ENCODE data around the gene CDHR3. TPM values are rescaled to one million over a fixed set of nuclear protein-coding genes. Genes with fewer than 3 reads are reported as not detected.
"Not testable (repeated sequence)": the region's sequence is repeated elsewhere in the genome, so short reads cannot be mapped to it uniquely, and the experiment has no call there.

CDHR3 gene
- total RNA-seq, 1 experiment from 2014 or later = 8.7 TPM

GRCh38 chr7:106001886-106002285 lies 38.8 kb downstream of the CDHR3 start:
- Histone ChIP-seq H4K20me1 (ENCODE audit: insufficient read depth) (no peaks in the 10 kb centered on the region), H3K27me3 (ENCODE audit: insufficient read depth, low read depth) (peaks cover 3% of the 10 kb centered on the region; the same call in 1 of the 2 replicates), H2AFZ (no peak overlapping the region), H3K79me2 (ENCODE audit: low read depth) (no peaks in the 10 kb centered on the region), H3K4me3 (no peak overlapping the region), H3K27ac (no peak overlapping the region), H3K4me2 (no peak overlapping the region), H3K9me2 (ENCODE audit: insufficient read depth) (no peaks in the 10 kb centered on the region; the same call in 1 of the 2 replicates), H3K9me3 (ENCODE audit: insufficient read depth, low read depth) (no peaks in the 10 kb centered on the region; the same call in 1 of the 2 replicates), H3K4me1 (replicated peaks; ENCODE audit: insufficient read depth) (no peaks in the 10 kb centered on the region), H3K36me3 (ENCODE audit: low read depth) (no peaks in the 10 kb centered on the region), H3F3A (ENCODE audit: insufficient read depth, low read depth) (no peaks in the 10 kb centered on the region)
- DNase-seq = no peak
- BruUV-seq (replicated peaks) = no TSS peak
- intact Hi-C loops (cut with micrococcal nuclease; ENCODE audit: unreplicated experiment) = no loop called here
- ChIA-PET POLR2A (ENCODE audit: unreplicated experiment) (no interaction called here), CTCF (no interaction called here)
- TF ChIP-seq, protein P1, sequence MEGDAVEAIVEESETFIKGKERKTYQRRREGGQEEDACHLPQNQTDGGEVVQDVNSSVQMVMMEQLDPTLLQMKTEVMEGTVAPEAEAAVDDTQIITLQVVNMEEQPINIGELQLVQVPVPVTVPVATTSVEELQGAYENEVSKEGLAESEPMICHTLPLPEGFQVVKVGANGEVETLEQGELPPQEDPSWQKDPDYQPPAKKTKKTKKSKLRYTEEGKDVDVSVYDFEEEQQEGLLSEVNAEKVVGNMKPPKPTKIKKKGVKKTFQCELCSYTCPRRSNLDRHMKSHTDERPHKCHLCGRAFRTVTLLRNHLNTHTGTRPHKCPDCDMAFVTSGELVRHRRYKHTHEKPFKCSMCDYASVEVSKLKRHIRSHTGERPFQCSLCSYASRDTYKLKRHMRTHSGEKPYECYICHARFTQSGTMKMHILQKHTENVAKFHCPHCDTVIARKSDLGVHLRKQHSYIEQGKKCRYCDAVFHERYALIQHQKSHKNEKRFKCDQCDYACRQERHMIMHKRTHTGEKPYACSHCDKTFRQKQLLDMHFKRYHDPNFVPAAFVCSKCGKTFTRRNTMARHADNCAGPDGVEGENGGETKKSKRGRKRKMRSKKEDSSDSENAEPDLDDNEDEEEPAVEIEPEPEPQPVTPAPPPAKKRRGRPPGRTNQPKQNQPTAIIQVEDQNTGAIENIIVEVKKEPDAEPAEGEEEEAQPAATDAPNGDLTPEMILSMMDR (conservative IDR thresholded peaks at IDR 0.05) = no peak
- no peak for TF ChIP-seq EZH2 (IDR thresholded peaks at IDR 0.05; ENCODE audit: low read depth)

GRCh38 chr7:106003525-106004064 lies 40.5 kb downstream of the CDHR3 start:
- CTCF ChIA-PET = no interaction called here
- POLR2A ChIA-PET (ENCODE audit: unreplicated experiment) = no interaction called here
- no peak overlapping the region for H3K27ac ChIP-seq
- H3K4me3 ChIP-seq = no peak overlapping the region
- no peak overlapping the region for H3K4me2 ChIP-seq
- no peaks in the 10 kb centered on the region for H3K79me2 ChIP-seq (ENCODE audit: low read depth)
- H3F3A ChIP-seq (ENCODE audit: insufficient read depth, low read depth) = no peaks in the 10 kb centered on the region
- no peak for DNase-seq
- H3K9me3 ChIP-seq (ENCODE audit: insufficient read depth, low read depth) = no peaks in the 10 kb centered on the region; the same call in 1 of the 2 replicates
- intact Hi-C loops (cut with micrococcal nuclease; ENCODE audit: unreplicated experiment) = no loop called here
- H3K27me3 ChIP-seq (ENCODE audit: insufficient read depth, low read depth) = no peaks in the 10 kb centered on the region
- BruUV-seq (replicated peaks) = no TSS peak
- H3K9me2 ChIP-seq (ENCODE audit: insufficient read depth) = no peaks in the 10 kb centered on the region; the same call in 1 of the 2 replicates
- no peak overlapping the region for H2AFZ ChIP-seq
- H3K4me1 ChIP-seq (replicated peaks; ENCODE audit: insufficient read depth) = no peaks in the 10 kb centered on the region
- no peaks in the 10 kb centered on the region for H4K20me1 ChIP-seq (ENCODE audit: insufficient read depth)
- H3K36me3 ChIP-seq (ENCODE audit: low read depth) = no peaks in the 10 kb centered on the region
- TF ChIP-seq, protein P1 (conservative IDR thresholded peaks at IDR 0.05) = no peak
- no peak for TF ChIP-seq EZH2 (IDR thresholded peaks at IDR 0.05; ENCODE audit: low read depth)

GRCh38 chr7:106006906-106007305 lies 43.8 kb downstream of the CDHR3 start:
- no peak for TF ChIP-seq EZH2 (IDR thresholded peaks at IDR 0.05; ENCODE audit: low read depth)
- TF ChIP-seq, protein P1 (conservative IDR thresholded peaks at IDR 0.05) = no peak
- Histone ChIP-seq H3K27me3 (ENCODE audit: insufficient read depth, low read depth) (no peaks in the 10 kb centered on the region), H3K36me3 (ENCODE audit: low read depth) (no peaks in the 10 kb centered on the region), H2AFZ (no peak overlapping the region), H3K27ac (no peak overlapping the region), H3K9me3 (ENCODE audit: insufficient read depth, low read depth) (no peaks in the 10 kb centered on the region; the same call in 1 of the 2 replicates), H3K79me2 (ENCODE audit: low read depth) (no peaks in the 10 kb centered on the region), H3K4me1 (replicated peaks; ENCODE audit: insufficient read depth) (peaks cover 6% of the 10 kb centered on the region), H3K4me3 (no peak overlapping the region), H3F3A (ENCODE audit: insufficient read depth, low read depth) (0 out of 2 replicates have a peak, but pooled peaks cover 4% of the 10 kb centered on the region), H3K4me2 (no peak overlapping the region), H3K9me2 (ENCODE audit: insufficient read depth) (no peaks in the 10 kb centered on the region; the same call in 1 of the 2 replicates), H4K20me1 (ENCODE audit: insufficient read depth) (no peaks in the 10 kb centered on the region)
- no TSS peak for BruUV-seq (replicated peaks)
- CTCF ChIA-PET = no interaction called here
- no peak for DNase-seq
- POLR2A ChIA-PET (ENCODE audit: unreplicated experiment) = no interaction called here
- intact Hi-C loops (cut with micrococcal nuclease; ENCODE audit: unreplicated experiment) = no loop called here

DNA sequence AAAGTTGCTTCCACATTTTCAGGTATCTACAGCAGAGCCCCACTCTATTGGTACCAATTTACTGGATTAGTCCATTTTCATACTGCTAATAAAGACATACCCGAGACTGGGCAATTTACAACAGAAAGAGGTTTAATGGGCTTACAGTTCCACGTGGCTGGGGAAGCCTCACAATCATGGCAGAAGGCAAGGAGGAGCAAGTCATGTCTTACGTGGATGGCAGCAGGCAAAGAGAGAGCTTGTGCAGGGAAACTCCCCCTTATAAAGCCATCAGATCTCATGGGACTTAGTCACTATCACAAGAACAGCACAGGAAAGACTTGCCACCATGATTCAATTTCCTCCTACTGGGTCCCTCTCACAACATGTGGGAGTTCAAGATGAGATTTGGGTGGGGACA lies 44.7 kb downstream of the CDHR3 start:
- DNase-seq; H3K36me3 ChIP-seq (ENCODE audit: low read depth); H3K9me3 ChIP-seq (ENCODE audit: insufficient read depth, low read depth); H3K4me2 ChIP-seq; H3K4me3 ChIP-seq; BruUV-seq (replicated peaks); intact Hi-C loops (cut with micrococcal nuclease; ENCODE audit: unreplicated experiment); H3K79me2 ChIP-seq (ENCODE audit: low read depth); H3K27ac ChIP-seq; H3K27me3 ChIP-seq (ENCODE audit: insufficient read depth, low read depth); H2AFZ ChIP-seq; H4K20me1 ChIP-seq (ENCODE audit: insufficient read depth); H3K4me1 ChIP-seq (replicated peaks; ENCODE audit: insufficient read depth); H3F3A ChIP-seq (ENCODE audit: insufficient read depth, low read depth); H3K9me2 ChIP-seq (ENCODE audit: insufficient read depth): not testable (repeated sequence)
- ChIA-PET CTCF (interaction anchor here (1.5 kb wide), 1 partner anchor 247 kb away, joined by 4 read pairs; no protein-coding TSS in a partner anchor), POLR2A (ENCODE audit: unreplicated experiment) (interaction anchor here (0.6 kb wide), 1 partner anchor 359 kb away, joined by 4 read pairs; no protein-coding TSS in a partner anchor)
